Kidney epithelial cell (primary cell): Measurements from ENCODE around the gene KRT77. TPM values are rescaled to one million over a fixed set of nuclear protein-coding genes. Genes with fewer than 3 reads are reported as not detected.

ENCODE experiments used
- DNase-seq: peaks from one replicate; pipeline ENCODE4 v3.0.0-alpha.2; 2010; ENCODE audit warnings: low read depth
- H3K27me3 ChIP-seq: 2 replicates; pipeline ENCODE4 v1.6.0; 2011; ENCODE audit warnings: low read length; ENCODE audit not compliant: control insufficient read depth, insufficient read depth
- H3K36me3 ChIP-seq: 2 replicates; pipeline ENCODE4 v1.5.1; 2011; ENCODE audit warnings: low read length; ENCODE audit not compliant: control insufficient read depth, insufficient read depth
- H3K4me3 ChIP-seq: 2 replicates; pipeline ENCODE4 v1.5.1; 2011; ENCODE audit warnings: low read depth, mild to moderate bottlenecking, control low read depth, low read length
- total RNA-seq: library from RNA; depleted of rRNA; stranded (reverse); fragments of >200 nt; gene quantifications from 2 replicates; pipeline ENCODE4 v1.2.3, GENCODE V29; 2015
- TF ChIP-seq, protein P1 (sequence below): IDR thresholded peaks from 2 replicates; pipeline ENCODE4 v1.5.1; 2011; ENCODE audit warnings: mild to moderate bottlenecking, moderate library complexity, low read length, control low read depth, inconsistent platforms; ENCODE audit not compliant: insufficient read depth, poor library complexity, severe bottlenecking

KRT77 gene
- total RNA-seq, 1 donor from 2014 or later, result not detected

DNA sequence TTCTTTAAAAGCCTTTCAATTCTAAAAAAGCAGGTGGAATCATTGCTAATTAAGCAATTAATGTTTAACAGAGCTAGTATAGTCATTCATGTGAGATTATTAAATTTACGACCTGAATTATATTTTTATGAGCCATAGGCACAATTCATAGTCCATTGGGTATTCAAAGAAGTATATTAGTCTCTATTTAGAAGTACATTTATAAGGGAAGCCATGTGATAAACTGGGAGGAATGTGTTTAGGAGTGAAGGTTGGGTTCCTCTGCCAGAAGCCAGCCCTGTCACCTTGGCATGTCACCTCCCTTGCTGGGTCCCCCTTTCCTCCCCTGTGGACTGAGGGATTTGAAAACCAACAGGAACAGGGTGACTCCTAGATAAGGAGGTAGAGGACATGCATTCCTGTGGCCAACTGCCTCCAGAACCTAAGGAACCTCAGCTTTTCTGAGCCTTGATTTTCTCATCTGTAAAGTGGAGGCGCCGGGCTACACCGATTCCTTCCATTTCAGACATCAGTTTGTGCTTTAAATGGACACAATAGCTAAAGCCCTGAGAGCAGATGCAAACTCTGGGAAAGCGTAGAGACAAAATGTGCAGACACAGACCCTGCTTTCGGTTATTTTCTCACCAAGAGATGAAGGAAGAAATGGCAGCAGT lies 45.9 kb downstream of the KRT77 start:
- DNase-seq, result no peak
- TF ChIP-seq, protein P1, sequence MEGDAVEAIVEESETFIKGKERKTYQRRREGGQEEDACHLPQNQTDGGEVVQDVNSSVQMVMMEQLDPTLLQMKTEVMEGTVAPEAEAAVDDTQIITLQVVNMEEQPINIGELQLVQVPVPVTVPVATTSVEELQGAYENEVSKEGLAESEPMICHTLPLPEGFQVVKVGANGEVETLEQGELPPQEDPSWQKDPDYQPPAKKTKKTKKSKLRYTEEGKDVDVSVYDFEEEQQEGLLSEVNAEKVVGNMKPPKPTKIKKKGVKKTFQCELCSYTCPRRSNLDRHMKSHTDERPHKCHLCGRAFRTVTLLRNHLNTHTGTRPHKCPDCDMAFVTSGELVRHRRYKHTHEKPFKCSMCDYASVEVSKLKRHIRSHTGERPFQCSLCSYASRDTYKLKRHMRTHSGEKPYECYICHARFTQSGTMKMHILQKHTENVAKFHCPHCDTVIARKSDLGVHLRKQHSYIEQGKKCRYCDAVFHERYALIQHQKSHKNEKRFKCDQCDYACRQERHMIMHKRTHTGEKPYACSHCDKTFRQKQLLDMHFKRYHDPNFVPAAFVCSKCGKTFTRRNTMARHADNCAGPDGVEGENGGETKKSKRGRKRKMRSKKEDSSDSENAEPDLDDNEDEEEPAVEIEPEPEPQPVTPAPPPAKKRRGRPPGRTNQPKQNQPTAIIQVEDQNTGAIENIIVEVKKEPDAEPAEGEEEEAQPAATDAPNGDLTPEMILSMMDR, result no peak
- Histone ChIP-seq H3K4me3 (no peak overlapping the region), H3K36me3 (no peaks in the 10 kb centered on the region), H3K27me3 (no peaks in the 10 kb centered on the region)

DNA sequence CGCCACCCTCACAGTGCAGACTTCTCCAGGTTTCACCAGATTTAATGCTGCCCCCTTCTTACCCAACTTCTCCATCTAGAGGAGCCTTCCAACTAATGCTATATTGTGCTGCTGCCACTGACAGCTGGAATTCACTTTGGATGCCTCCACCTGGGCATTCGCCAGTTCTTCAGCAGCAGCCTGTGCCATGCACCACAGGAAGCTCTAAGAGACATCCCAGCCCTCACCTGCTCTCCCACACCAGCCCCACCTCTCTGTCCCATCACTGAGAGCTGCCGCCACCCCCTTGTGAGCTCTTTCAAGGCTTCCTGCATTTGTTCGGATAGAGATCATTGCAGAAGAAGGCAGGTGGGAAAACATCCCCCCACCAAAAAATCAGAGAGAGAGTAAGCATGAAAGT lies 46.7 kb downstream of the KRT77 start:
- no peak for DNase-seq
- no peaks in the 10 kb centered on the region for H3K36me3 ChIP-seq
- H3K27me3 ChIP-seq, result no peaks in the 10 kb centered on the region
- TF ChIP-seq, protein P1, result no peak
- no peak overlapping the region for H3K4me3 ChIP-seq

DNA sequence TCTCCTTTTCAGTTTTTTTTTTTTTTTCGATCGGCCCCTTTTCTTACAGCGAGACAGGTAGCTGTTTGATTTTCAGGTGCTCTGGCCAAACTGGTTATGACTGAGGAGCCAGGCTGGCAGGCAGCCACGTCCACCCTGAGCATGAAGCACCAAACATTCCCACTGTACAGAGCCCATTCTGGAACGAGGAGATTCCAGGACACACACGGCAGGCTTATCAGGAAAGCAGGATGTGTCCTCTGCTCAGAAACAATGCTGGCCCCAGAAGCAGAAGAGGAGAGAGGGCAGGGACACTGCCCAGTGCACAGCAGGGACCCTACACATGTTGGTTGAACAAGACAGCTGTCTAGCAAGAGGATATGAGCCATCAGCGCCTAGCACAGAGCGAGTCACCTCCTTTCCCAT lies 47.6 kb downstream of the KRT77 start:
- Histone ChIP-seq H3K27me3 (no peaks in the 10 kb centered on the region), H3K4me3 (no peak overlapping the region), H3K36me3 (no peaks in the 10 kb centered on the region)
- TF ChIP-seq, protein P1, result no peak
- no peak for DNase-seq

DNA sequence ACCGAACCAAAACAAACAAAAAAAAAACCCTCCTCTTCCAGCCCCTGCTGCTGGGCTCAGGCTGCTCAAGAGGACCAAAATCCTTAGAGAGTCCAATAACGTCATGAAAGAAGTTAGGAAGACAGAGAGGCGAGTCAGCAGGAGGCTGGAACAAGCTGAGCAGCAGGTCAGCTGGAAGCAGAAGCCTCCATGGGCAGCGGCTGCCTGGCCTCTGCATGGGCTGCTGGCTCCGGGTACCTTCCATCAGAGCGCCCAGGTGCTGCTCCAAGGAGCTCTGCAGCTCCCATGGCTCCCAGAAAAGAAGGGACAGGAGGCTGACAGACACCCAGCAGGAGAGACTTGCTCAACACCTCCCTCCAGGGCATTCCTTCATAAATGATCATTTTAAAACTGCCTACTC lies 48.1 kb downstream of the KRT77 start:
- DNase-seq, result no peak
- no peaks in the 10 kb centered on the region for H3K36me3 ChIP-seq
- no peaks in the 10 kb centered on the region for H3K27me3 ChIP-seq

DNA sequence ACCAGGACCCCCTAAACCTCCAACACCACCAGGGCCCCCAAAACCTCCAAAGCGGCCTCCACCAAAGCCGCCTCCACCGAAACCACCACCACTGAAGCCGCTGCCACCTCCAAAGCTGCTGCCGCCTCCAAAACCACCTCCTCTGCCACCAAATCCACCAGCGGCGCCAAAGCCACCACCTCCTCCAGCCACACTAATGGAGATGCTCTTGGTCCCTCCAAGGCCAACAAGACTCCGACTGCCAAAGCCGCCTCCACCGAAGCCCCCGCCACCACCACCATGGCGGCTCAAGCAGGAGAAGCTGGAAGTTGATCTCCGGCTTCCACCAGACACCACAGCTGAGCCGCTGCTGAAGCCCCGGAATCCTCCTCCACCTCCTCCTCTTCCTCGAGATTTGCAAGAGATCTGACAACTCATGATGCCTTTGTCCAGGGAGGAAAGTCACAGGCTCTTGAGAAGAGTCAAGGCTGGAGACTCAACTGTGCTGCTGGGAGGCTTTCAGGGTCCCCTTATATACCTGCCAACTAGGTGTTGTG lies 51.5 kb downstream of the KRT77 start, which contains the start of gene KRT2:
KRT2 (minus strand) TSS at position 486 of the 536 bp plus-strand sequence; CDS start at position 417, 69 bp downstream.
- Histone ChIP-seq H3K27me3 (no peaks in the 10 kb centered on the region), H3K36me3 (no peaks in the 10 kb centered on the region), H3K4me3 (no peak within 1 kb of the TSS)
- TF ChIP-seq, protein P1, result no peak
- DNase-seq, result no peak

More for the DNA sequence above, 48.1 kb downstream of the KRT77 start:
- no peak overlapping the region for H3K4me3 ChIP-seq
- TF ChIP-seq, protein P1, result no peak
